Bladder microvascular endothelial cell (primary cell): ENCODE data around the gene TAF13. TPM values are rescaled to one million over a fixed set of nuclear protein-coding genes. Genes with fewer than 3 reads are reported as not detected.

Source experiments
- total RNA-seq: library from RNA; depleted of rRNA; stranded (reverse); fragments of >200 nt; gene quantifications from 2 replicates; pipeline ENCODE4 v1.2.3, GENCODE V29; 2014

TAF13 gene
- 39.8 and 68.0 TPM in 2 replicates for total RNA-seq

GRCh38 chr1:109075531-109076490, at the start of gene TAF13:
Gene TAF13 (minus strand): TSS chr1:109076003. CDS start chr1:109075947, 56 bp downstream.

GRCh38 chr1:109113590-109114341, 38.0 kb upstream of the TAF13 start, which contains the start of gene ELAPOR1:
Gene ELAPOR1 (plus strand): TSS chr1:109114115. CDS start chr1:109114184, 69 bp downstream.

GRCh38 chr1:109090196-109091077, 14.6 kb upstream of the TAF13 start, which contains the start of gene TMEM167B:
Gene TMEM167B (plus strand): TSS chr1:109090764. CDS start chr1:109090873, 109 bp downstream.

GRCh38 chr1:109041621-109042468, 34.0 kb downstream of the TAF13 start, which contains the start of gene WDR47:
Gene WDR47 (minus strand): TSS chr1:109042102. CDS start chr1:109023512, 18,590 bp downstream.

Other genes with a start within 250 kb of the TAF13 start
- gene AKNAD1, start 218.9 kb downstream of the TAF13 start, total RNA-seq, result 0.13 TPM in 1 of 2 replicates, not detected in the other
- 6.8 and 16.4 TPM in 2 replicates for gene GPSM2, start 199.0 kb downstream of the TAF13 start, total RNA-seq
- gene CLCC1, start 112.5 kb downstream of the TAF13 start, total RNA-seq, result 16.0 and 31.7 TPM in 2 replicates
- gene WDR47, start 33.9 kb downstream of the TAF13 start, total RNA-seq, result 13.3 and 24.1 TPM in 2 replicates
- gene TMEM167B, start 14.8 kb upstream of the TAF13 start, total RNA-seq, result 17.3 and 28.4 TPM in 2 replicates
- gene ELAPOR1, start 38.1 kb upstream of the TAF13 start, total RNA-seq, result 0.16 and 0.25 TPM in 2 replicates
- gene SARS1, start 137.9 kb upstream of the TAF13 start, total RNA-seq, result 146 and 180 TPM in 2 replicates
- gene CELSR2, start 173.5 kb upstream of the TAF13 start, total RNA-seq, result 0.16 and 3.5 TPM in 2 replicates
- gene PSRC1, start 207.1 kb upstream of the TAF13 start, total RNA-seq, result 3.1 and 8.3 TPM in 2 replicates
- not detected in 2 replicates for gene MYBPHL, start 231.0 kb upstream of the TAF13 start, total RNA-seq